NCI-H345 treated with DMSO at 0.1 percent for 48 hours (cell line): Measurements from ENCODE around the gene SLC27A3.

ENCODE experiments used
- DNase-seq: peaks from one replicate; lab custom pipeline; 2025; ENCODE audit not compliant: unreplicated experiment; lab: John Stamatoyannopoulos, UW

SLC27A3 gene

DNA sequence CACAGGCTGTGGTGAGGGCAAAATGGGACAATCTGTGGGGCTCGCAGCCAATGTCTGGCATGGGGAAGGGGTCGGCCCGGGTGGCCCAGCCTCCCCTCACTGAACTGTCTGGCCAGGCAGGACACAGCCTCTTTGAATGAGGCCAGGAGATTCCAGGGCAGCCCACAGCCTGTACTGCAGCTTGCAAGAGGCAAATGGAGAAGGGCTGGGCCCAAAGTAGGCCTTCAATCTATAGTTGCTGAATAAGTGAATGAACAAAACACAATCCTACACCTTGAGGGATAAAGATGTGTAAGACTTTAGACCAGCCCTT, 23.2 kb downstream of the SLC27A3 start:
- no peak for DNase-seq

DNA sequence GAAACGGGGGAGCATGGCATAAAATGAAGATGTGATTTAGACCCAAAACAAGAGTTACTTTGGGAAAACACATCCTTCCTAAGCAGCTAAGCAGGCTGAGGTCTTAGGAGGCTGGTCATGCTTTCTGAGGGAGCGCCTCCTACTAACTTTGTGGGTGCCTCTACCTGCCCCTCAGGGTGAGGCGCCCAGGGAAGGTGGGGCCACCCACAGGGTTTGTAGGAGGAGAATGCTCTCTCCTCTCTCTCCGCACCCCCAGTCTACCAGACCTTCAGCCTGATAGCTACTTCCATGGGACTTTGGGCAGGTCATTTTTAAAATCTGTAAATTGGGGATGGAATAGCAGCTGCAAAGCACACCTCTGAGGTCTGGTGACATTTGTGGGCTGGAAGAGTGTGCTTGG, 23.8 kb downstream of the SLC27A3 start:
- DNase-seq, result no peak

DNA sequence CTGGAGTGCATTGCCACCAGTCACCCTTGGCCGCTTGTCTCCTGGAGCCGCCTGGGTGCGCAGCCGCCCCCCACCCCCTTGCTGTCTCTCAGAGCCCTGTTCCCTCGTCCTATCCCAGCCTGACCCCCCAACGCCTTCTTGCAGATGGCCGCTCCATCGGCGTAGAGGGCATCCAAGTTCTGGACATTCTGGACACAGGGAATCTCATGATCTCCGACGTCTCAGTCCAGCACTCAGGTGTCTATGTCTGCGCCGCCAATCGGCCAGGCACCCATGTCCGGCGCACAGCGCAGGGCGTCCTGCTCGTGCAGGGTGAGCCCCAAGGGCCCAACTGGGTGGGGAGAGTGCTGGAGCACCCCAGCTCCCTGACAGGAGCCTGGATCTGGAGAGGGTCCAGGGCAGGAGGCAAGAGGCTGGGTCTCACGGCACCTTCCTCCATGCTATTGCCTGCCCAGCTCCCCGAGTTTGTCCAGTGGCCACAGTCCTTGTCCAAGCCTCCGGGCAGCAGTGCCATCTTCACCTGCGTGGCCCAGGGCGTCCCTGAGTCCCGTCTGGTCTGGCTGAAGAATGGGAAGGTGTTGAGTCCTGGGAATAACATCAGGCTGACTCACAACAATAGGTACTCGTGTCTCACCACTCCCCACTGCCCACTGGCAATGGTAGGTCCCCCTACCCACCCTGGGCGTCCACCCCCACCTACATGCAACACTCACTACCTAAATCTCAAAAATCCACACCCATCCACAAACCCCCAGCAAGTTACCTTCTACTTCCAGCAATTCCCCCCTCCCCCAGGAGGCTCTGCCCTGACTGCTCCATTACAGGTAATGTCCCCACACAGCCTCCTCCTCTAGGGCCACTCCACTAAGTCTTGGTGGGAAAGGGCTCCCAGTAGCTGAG, 24.6 kb downstream of the SLC27A3 start:
- DNase-seq, result no peak

DNA sequence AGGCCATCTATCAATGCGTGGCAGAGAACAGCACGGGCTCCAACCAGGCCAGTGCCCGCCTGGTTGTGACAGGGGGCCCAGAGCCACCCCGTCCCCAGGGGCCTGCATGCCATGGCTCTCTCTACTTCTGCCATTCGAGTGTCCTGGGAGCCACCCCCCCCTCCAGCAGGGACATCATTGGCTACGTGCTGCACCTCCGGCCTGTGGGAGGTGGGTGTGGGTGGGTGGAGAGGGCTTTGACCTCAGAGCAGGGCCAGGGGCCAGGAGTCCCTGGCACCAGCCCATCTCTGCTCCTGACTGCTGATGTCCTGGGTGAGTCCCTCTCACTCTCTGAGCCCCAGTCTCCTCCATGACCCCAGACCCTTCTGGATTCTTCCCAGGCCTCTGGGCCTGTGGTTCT, 25.3 kb downstream of the SLC27A3 start:
- DNase-seq, result no peak

DNA sequence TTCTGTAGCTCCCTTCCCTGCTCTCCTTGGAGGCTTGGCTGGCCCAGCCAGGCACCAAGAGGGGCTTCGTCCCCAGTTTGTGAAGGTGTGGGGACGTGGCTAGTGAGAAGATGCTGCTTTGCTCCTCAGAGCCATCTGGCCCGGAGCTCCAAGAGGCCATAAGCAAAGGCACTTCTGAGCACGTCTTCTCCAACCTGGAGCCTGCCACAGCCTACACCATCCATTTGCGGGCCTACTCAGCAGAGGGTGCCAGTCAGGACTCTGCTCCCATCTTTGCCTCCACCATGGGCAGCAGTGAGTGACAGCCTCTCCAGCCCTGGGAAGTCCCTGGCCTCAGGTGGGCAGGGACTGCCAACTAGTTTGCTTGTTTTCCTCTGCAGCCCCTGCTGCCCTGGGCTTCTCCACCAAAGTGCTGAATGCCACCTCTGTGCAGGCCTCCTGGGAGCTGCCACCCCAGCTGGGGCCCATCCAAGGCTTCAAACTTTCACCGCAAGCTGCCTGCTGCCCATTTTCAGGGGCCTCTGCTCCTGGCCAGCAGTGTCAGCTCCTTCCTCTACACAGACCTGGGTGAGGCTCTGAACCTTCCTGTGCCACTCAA, 25.9 kb downstream of the SLC27A3 start:
- DNase-seq, result no peak

DNA sequence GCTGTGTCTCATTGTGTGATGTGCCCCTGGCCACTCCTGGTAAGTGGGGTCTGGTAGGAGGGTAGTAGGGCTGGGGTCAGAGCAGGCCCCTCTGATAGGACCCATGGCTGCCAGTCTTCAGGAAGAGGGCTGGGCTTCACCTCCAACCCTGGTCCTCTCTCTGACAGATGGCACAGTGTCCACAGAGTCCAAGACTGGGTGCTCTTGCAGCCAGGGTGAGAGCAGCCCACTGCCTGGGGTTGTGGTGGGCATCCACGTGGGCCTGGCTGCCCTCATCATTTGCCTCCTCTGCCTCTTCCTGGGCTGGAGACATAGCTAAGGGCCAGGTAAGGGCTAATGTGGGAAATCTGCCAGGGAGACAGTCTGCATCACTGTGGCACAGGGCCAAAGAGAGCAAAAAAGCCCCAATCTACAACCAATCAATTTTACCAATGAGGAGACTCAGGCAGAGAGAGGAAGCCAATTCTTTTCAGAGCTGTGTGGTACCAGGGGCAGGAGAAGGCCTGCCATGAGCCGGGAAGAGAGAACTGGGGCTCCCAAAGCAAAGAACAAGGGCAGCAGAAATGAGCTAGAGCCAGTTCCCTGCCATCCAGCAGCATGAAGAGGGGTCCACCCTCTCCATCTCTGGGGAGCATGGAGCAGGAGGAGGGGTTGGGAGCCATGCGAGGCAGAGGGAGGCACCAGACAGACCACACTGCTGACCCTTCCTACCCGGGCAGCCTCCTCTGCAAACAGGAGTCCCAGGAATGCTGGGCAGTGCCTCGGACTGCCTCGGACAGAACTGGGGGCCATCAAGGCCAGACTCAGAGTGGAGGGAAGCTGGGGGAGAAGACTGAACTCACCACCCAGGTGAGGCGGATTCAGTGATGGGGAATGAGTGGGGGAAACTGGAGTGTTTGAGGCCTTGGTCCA, 26.8 kb downstream of the SLC27A3 start:
- DNase-seq, result no peak

DNA sequence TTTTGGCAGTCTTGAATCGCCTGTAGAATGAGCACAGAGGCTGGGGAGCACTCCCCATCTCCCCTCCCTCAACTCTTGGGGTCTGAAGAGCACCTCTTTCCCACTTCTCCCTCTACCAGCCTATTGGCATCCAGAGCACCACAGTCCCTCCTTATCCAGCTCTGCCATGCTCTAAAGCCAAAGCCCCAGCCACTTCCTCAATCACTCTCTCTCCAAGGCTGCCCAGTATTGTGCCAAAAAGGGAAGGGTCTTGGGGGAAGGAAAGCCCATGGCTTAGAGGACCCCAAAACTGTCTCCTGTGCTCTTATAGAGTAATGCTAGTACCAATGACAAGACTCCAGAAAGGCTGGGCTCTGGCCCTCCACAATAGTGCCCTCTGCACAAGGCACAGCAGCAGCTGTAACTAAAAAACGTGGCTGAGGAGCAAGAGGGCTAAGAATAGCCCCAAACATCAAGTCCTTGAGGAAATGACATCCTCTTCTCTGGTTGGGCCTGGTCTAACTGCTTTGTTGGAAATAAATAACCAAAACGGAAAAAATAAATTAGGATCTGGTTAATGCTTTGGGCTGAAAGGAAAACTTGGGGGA, 28.4 kb downstream of the SLC27A3 start:
- DNase-seq, result no peak

DNA sequence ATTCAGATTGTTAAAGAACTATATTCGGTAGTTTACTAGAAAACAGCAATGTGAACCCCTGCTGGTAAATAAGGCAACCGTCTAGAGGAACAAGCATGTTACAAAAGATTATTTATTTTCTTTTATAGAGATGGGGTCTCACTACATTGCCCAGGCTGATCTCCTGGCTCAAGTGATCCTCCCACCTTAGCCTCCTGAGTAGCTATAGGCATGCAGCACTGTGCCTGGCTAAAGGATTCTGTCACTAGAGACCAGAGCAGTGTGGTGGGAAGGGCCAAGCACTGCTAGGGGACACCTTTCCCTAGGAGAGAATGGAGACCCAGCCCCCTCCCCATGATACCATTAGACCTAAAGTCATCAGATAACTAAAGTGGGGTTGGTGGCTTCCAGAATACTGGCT, 28.9 kb downstream of the SLC27A3 start:
- DNase-seq, result no peak

DNA sequence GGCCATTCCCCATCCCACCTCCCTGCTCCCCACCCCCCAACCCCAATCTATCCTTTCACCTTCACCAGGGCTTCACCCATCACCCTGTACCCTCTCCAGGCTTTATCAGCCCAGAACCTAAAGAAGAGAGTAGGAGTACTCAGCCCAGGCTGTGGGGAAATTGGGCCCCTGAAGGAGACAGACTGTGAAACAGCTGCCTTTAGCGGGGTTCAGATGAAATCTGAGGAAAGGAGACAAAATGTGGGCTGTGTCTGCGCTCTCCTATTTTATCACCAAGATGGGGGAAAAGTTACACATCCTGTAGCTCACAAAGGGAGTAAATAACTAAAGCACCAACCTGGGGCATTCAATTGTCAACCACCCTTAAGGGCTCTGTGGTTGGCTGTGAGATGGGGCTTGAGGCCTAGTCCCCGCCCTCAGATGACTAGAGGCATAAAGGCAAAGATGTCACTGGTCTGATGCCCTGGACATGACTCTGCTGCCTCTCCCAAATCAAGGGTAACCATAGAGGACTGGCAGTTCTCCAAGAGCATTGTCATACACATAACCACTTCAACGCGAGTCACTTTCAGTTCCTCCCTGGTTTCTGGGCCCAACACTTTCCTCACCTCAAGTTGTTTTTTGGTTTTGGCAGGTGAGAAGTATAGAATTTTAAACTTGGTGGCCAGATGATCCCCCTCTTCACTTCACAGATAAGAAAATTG, 30.0 kb downstream of the SLC27A3 start:
- no peak for DNase-seq

DNA sequence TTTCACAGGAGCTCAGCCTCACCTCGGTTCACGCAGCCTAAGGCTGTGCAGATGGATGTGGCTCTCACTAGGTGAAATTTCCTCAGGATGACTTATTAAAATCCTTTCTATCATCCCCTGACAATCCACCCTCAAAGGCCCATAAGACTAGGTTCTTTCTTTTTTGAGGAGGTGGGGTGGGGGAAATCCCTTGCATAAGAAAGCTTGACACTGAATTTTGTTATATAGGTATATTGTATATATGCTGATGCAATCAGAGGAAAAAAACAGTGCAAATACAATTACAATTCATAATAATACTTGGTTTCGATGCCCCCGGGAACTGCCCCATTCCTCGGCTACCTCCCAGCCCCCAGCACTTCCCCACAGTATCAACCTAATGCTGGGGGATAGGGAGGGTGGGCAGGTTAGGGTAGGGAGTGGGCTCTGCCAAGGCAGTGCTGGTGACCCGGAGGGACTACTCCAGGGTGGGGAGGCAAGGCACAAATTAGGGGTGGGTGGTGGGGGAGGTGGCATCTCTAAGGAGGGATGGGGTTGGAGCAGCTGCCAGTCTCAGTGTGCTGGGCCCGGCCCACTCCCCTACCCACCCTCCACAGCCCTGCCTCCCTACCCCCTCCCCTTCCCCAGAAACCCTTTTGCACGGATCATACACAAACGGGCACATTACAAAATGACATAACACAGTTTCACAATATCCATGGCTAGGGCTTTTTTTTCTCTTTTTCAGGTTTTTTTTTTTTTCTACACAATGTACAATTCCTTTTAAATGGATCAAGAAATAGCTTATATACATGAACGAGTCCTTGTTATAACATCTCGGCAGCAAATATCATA, 30.9 kb downstream of the SLC27A3 start:
- no peak for DNase-seq

DNA sequence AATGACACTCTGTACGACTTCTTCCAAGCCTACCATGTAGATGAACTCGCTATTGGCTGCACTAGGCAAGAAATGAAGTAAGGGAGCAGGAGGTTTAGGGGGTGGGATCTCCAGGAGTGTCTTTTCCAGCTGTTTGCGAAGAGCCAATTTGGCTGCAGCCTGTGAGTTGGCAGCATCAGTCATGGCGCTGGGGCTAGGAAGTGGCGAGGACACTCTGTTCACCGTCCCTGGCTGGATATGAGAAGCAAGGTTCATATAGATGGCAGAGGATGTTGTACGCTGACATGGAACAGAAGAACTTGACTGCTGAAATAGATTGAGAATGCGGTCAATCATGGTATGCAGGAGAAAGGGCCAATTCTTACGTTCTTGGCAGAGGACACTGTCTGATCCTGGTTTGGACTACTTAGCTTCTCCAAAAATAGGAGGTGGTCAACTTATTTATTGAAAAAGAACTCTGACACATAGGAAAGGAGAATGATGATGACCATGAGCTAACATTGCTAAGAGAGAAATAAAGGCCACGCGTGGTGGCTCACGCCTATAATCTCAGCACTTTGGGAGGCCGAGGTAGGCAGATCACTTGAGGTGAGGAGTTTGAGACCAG, 41.2 kb downstream of the SLC27A3 start:
- DNase-seq, result no peak

DNA sequence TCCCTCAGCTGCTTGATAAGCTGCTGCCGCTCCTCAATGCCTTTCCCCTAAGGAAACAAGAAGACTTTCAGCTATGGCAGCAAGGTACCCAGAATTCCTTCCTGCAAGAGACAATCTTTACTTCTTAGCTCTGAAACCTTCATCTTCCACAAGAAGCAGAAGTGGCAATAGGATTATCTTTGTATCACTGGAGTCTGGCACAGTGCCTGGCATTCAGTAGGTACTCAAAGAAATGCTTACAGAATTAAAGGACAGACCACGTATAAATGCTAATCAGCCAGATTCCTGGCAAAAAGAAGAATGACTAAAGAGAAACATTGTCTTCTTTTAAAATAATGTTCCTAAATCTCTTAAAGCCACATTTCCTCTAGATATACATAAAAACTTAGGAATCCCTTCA, 43.7 kb downstream of the SLC27A3 start:
- DNase-seq, result no peak

DNA sequence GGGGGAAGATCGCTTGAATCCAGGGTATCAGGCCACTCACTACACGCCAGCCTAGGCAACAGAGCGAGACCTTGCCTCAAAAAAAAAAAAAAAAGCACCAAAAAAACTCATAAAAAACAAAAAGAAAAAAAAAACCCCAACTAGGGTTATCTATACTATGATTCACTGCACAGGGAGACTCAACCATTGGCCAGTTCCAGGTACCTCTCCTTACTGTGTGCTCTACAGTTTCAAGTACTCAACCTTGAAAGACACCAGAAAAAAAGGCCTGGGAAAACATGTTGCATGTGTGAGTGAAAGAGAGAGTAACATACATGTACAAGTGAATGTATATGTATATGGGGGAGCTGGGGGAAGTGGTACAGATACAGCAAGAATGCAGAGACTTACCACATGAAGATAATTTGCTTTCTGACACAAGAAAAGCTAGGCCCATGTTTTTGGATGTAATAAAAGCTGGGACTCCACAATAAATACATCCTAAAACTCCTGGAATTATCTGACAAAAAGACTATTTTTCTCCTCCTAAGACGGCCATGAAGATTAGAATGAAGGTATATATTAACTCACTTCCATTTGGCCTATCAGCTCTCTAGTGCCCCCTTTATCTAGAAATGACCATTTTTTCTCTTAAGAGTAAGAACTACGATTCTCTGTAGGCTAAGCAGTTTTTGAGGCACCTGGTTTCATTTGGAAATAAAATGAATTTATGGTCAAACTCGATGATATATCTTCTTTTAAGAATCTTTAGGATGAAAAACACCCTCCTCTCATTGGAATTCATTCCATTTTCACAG, 52.2 kb downstream of the SLC27A3 start:
- no peak for DNase-seq
